Endothelial cell of umbilical vein (primary cell): ENCODE results near the gene GSTCD.

ENCODE experiments used
- CTCF ChIP-seq, 2 donors: IDR thresholded peaks; 1 replicate in 1 of 2; 2 replicates in 1 of 2; pipeline ENCODE4 v1.5.1; 2011; ENCODE audit warnings: low read length in 2 of 2, mild to moderate bottlenecking in 2 of 2, moderate library complexity in 2 of 2, control low read depth in 1 of 2, inconsistent platforms in 1 of 2, low read depth in 1 of 2; ENCODE audit not compliant: insufficient read depth in 1 of 2; ENCODE audit errors: extremely low read depth in 1 of 2
- EZH2 ChIP-seq: IDR thresholded peaks from 2 replicates; pipeline ENCODE4 v1.6.1; 2012; ENCODE audit warnings: borderline replicate concordance, low read depth, mild to moderate bottlenecking, moderate library complexity, low read length, inconsistent platforms; ENCODE audit not compliant: severe bottlenecking
- JUN ChIP-seq: IDR thresholded peaks from 2 replicates; pipeline ENCODE4 v1.6.1; 2011; ENCODE audit warnings: borderline replicate concordance, low read depth; ENCODE audit not compliant: insufficient read length, insufficient read depth
- POLR2A ChIP-seq: IDR thresholded peaks from 2 replicates; pipeline ENCODE4 v1.6.1; 2012; ENCODE audit warnings: low read depth, mild to moderate bottlenecking, control low read depth, low read length
- POLR2AphosphoS5 ChIP-seq: IDR thresholded peaks from 2 replicates; pipeline ENCODE4 v1.6.1; 2012; ENCODE audit warnings: low read depth, mild to moderate bottlenecking, control low read depth, low read length, moderate library complexity; ENCODE audit not compliant: insufficient read depth
- TF ChIP-seq, protein P1 (sequence below): IDR thresholded peaks from 2 replicates; pipeline ENCODE4 v1.6.1; 2011; ENCODE audit not compliant: insufficient read depth, insufficient read length

DNA sequence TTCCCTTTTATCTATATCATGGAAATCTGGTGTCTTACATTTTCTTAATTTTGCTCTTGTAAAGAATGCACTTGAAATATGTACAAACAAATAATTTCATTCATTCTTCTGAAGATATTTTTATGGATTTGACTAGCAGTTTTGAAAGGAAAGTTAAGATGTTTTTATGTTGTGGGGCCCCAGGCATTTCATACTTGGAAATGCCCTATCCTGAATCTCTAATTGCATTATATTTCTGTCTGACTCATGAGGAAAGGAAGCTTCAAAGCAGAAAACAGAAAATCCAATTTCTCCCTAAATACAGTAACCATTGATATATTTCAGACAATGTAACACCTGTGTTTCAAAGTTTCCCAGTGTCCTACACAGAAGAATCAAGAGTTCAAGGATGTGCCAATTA is 113.5 kb downstream of the GSTCD start:
- TF ChIP-seq CTCF (IDR thresholded peaks at IDR 0.05; ENCODE audit: extremely low read depth in 1 of 2, insufficient read depth in 1 of 2, low read depth in 1 of 2, low read length in 2 of 2) (no peak), POLR2AphosphoS5 (no peak), EZH2 (no peak), POLR2A (no peak), JUN (no peak)
- TF ChIP-seq, protein P1, sequence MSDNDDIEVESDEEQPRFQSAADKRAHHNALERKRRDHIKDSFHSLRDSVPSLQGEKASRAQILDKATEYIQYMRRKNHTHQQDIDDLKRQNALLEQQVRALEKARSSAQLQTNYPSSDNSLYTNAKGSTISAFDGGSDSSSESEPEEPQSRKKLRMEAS, result no peak
